ENCODE data around the gene IGFBP1. TPM values are rescaled to one million over a fixed set of nuclear protein-coding genes. Genes with fewer than 3 reads are reported as not detected.

IGFBP1 gene
- polyA plus RNA-seq, 1 of the 3 experiments (the other 2 are of a cell fraction) = not detected

DNA sequence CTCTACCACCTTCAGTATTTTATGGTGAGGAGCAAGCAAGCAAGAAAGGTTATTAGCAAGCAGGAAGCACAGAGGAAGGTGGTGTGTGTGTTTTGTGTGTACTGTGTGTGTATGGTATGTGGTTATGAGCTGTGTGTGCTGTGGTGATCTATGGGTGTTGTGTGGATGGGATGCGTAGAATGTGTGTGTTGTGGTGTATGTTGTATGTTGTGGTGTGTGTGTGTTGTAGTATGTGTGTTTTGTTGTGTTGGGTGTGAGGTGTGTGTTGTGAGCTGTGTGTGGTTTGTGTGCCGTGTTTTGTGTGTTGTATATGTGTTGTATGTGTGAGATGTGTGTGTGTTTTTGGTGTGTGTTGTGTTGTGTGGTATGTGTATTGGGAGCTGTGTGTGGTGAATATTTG is 49.6 kb downstream of the IGFBP1 start:
- H3K9ac ChIP-seq = no peak overlapping the region
- H3F3A ChIP-seq (replicated peaks; ENCODE audit: insufficient read depth) = no peaks in the 10 kb centered on the region
- H4K20me1 ChIP-seq (ENCODE audit: insufficient read depth) = no peaks in the 10 kb centered on the region
- H2AFZ ChIP-seq (ENCODE audit: low read depth) = no peak overlapping the region
- H3K9me2 ChIP-seq = no peaks in the 10 kb centered on the region
- H3K4me1 ChIP-seq (ENCODE audit: control insufficient read depth in 1 of 2, insufficient read depth in 2 of 2, low read depth in 1 of 2, low read length in 1 of 2) = no peaks in the 10 kb centered on the region
- DNase-seq = no peak
- ChIA-PET CTCF (interaction anchor here (0.9 to 9.0 kb wide), 5 partner anchors 9 to 1242 kb away, joined by 3 to 128 read pairs (median 3); partner anchors contain the start of gene IGFBP3), POLR2A (no interaction called here)
- H3K27ac ChIP-seq (ENCODE audit: low read depth in 2 of 2, low read length in 1 of 2) = no peak overlapping the region
- H3K27me3 ChIP-seq (ENCODE audit: insufficient read depth) = no peaks in the 10 kb centered on the region
- no peak overlapping the region for H3K4me2 ChIP-seq
- TF ChIP-seq POLR2AphosphoS5 (IDR thresholded peaks at IDR 0.05; ENCODE audit: low read depth, low read length) (no peak), TAF1 (IDR thresholded peaks at IDR 0.05; ENCODE audit: borderline replicate concordance, low read depth, low read length) (no peak)
- TF ChIP-seq, protein P1, sequence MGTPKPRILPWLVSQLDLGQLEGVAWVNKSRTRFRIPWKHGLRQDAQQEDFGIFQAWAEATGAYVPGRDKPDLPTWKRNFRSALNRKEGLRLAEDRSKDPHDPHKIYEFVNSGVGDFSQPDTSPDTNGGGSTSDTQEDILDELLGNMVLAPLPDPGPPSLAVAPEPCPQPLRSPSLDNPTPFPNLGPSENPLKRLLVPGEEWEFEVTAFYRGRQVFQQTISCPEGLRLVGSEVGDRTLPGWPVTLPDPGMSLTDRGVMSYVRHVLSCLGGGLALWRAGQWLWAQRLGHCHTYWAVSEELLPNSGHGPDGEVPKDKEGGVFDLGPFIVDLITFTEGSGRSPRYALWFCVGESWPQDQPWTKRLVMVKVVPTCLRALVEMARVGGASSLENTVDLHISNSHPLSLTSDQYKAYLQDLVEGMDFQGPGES (IDR thresholded peaks at IDR 0.05; ENCODE audit: low read depth, low read length) = no peak
- 67% methylated on average over 2 of the region's 2 CpGs for WGBS (ENCODE audit: low lambda C conversion rate)
- no peaks in the 10 kb centered on the region for H3K79me2 ChIP-seq (ENCODE audit: insufficient read depth)
- H3K4me3 ChIP-seq (ENCODE audit: low read depth in 2 of 2, low read length in 1 of 2) = no peak overlapping the region
- H3K36me3 ChIP-seq (replicated peaks in 1 of 2; ENCODE audit: control insufficient read depth in 1 of 2, insufficient read depth in 2 of 2, low read length in 1 of 2) = no peaks in the 10 kb centered on the region
- H3K9me3 ChIP-seq = no peaks in the 10 kb centered on the region

DNA sequence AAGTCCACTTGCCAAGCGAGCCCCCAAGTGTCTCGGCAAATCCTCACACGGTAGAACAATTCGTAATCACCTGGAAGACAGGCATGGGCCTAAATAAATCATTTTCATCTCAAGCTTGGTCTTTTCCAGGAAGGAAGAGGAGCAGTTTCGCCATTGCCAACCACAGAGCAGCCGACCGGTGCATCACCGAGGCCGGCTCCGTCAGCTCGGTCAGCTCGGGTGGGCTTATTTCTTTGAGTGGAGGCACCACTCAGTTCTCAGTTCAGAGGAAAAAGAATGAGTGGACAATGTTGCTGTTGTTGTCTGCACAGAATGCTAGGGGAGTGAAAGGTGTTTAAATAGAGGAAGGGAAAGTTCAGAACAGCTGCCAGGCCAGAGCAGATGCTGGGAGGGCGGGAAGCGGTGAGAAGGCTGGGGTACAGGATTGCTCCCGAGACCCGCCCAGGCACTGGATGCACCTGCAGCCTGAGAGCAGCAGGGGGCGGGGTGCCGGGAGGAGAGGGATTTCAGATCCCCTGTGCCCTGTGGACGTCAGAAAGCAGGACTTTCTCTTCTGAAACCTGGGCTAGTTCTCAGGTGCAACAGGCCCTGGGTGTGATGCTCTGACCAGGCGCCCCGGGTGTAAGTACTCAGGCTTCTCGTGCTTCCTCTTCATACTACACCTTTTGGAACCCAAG is 50.5 kb downstream of the IGFBP1 start:
- POLR2A ChIA-PET = no interaction called here
- Histone ChIP-seq H3K27ac (ENCODE audit: low read depth in 2 of 2, low read length in 1 of 2) (no peak overlapping the region), H3K27me3 (ENCODE audit: insufficient read depth) (no peaks in the 10 kb centered on the region), H3K9me2 (no peaks in the 10 kb centered on the region), H3F3A (replicated peaks; ENCODE audit: insufficient read depth) (no peaks in the 10 kb centered on the region), H3K4me2 (no peak overlapping the region), H3K4me1 (ENCODE audit: control insufficient read depth in 1 of 2, insufficient read depth in 2 of 2, low read depth in 1 of 2, low read length in 1 of 2) (no peaks in the 10 kb centered on the region), H3K4me3 (ENCODE audit: low read depth in 2 of 2, low read length in 1 of 2) (no peak overlapping the region), H3K79me2 (ENCODE audit: insufficient read depth) (no peaks in the 10 kb centered on the region), H3K36me3 (replicated peaks in 1 of 2; ENCODE audit: control insufficient read depth in 1 of 2, insufficient read depth in 2 of 2, low read length in 1 of 2) (no peaks in the 10 kb centered on the region), H4K20me1 (ENCODE audit: insufficient read depth) (no peaks in the 10 kb centered on the region), H3K9me3 (no peaks in the 10 kb centered on the region), H3K9ac (no peak overlapping the region), H2AFZ (ENCODE audit: low read depth) (no peak overlapping the region)
- TF ChIP-seq, protein P1 (IDR thresholded peaks at IDR 0.05; ENCODE audit: low read depth, low read length) = no peak
- TF ChIP-seq, protein P2, sequence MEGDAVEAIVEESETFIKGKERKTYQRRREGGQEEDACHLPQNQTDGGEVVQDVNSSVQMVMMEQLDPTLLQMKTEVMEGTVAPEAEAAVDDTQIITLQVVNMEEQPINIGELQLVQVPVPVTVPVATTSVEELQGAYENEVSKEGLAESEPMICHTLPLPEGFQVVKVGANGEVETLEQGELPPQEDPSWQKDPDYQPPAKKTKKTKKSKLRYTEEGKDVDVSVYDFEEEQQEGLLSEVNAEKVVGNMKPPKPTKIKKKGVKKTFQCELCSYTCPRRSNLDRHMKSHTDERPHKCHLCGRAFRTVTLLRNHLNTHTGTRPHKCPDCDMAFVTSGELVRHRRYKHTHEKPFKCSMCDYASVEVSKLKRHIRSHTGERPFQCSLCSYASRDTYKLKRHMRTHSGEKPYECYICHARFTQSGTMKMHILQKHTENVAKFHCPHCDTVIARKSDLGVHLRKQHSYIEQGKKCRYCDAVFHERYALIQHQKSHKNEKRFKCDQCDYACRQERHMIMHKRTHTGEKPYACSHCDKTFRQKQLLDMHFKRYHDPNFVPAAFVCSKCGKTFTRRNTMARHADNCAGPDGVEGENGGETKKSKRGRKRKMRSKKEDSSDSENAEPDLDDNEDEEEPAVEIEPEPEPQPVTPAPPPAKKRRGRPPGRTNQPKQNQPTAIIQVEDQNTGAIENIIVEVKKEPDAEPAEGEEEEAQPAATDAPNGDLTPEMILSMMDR (IDR thresholded peaks at IDR 0.05) = peak; percentile 33
- TF ChIP-seq RAD21 (IDR thresholded peaks at IDR 0.05; ENCODE audit: low read length) (peak; percentile 18; the same call in 1 of the 2 replicates), SIN3A (IDR thresholded peaks at IDR 0.05; ENCODE audit: borderline replicate concordance, low read depth, low read length) (no peak), SMC3 (IDR thresholded peaks at IDR 0.05; ENCODE audit: low read depth, low read length) (0 out of 2 replicates have a peak, but pooled peaks have one; percentile 14)
- CTCF ChIA-PET = interaction anchor here (0.6 to 9.0 kb wide), 8 partner anchors 10 to 1242 kb away, joined by 3 to 128 read pairs (median 3); partner anchors contain the start of gene IGFBP3
- 77% methylated on average over 21 of the region's 22 CpGs for WGBS (ENCODE audit: low lambda C conversion rate)
- DNase-seq = no peak
